NCI-H226 (cell line): ENCODE results near the gene PLXNB2.

Experiments
- DNase-seq: peaks from one replicate; pipeline ENCODE4 v3.0.0-alpha.2; 2015

The PLXNB2 gene

DNA sequence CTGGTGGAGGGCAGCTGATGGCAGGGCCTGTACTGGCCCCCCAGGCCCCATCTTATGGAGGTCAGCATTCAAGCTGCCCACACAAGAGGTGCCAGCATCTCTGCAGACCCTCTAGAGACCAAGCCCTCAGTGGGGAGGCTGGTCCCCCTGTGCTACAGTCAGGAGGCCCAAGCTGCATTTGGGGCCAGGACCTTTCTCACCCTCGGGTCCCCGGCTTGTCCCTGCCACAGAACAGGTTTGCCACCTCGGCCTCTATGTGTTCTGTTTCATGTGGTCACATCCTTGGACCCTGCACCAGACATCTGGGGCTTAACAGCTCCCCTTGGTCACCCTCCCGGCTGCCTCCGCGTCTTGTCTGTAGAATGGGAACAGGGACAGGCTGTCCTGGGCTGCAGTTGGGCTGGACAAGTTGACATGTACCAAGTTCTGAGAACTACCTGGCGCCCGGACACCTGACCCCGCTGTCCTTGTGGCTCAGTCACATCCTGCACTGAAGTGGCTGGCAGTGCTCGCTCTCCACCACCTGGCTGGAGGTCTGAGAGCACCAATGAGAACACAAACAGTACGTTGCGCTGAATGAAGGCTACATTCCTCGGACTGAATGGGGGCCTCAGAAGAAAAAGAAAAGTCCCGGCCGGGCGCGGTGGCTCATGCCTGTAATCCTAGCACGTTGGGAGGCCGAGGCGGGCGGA lies 2.7 kb upstream of the PLXNB2 start:
- DNase-seq: no peak

DNA sequence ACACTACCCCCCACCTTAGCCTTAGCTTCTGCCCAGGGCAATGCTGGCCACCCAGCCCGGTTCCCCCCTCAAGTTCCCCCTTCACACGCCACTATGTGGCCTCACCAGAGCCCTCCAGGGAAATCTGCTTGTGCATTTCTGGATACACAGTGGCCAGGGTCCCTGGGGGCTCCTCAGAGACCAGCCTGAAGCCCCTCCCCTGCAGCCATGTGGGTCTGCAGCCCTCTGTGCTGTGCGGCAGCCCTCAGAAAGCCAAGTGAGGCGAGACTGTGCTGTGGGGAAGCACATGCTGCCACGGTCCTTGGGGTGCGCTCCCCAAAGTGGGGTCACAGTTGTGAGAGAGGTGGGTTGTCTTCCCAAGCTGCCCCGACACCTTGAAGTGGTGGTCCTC lies 2.1 kb upstream of the PLXNB2 start:
- DNase-seq: no peak

DNA sequence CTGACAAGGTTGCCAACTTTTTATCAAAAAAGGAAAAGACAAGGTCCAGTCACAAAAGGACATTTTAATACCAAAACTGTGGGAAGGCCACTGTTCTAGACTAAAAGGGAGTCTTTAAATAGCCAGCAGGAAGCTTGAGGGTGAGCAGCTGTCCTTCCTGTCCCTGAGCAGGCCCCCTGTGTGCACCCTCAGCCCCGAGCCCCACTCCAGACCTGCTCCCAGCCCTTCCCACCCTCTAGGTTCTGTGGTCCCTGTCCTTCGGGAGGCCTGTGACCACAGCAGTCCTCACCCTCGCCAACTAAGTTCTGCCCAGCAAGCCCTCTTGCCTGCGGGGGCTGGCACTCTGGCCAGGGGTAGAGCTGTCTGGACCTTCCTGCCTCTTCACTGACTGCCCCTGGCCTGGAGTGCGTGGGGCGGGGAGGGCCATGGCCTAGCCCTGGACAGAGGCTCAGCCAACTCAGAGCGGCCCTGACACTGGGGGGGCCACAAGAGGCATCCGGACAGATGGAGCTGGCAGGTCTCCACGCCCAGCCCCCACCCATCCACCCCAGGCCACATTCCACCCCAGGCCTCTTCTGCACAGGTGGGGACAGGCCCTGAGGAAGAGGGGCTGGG lies 1.6 kb upstream of the PLXNB2 start:
- DNase-seq: no peak

DNA sequence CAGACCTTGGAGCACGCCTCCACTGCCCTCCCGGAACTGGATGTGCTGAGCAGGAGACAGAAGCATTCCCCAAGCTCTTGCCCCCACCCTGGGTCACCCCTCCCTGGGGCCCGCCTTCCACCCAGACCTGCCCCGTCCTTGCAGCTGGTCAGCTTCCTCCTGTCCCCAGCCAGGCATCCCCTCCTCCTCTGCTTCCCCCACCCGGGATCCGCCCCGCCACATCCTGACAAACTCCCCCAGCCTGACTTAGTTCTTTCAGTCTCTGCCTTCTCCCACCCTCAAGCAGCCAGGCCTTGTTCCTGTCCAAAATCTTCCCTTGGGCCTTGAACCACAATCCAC lies 1.1 kb upstream of the PLXNB2 start:
- DNase-seq: peak; percentile 12

DNA sequence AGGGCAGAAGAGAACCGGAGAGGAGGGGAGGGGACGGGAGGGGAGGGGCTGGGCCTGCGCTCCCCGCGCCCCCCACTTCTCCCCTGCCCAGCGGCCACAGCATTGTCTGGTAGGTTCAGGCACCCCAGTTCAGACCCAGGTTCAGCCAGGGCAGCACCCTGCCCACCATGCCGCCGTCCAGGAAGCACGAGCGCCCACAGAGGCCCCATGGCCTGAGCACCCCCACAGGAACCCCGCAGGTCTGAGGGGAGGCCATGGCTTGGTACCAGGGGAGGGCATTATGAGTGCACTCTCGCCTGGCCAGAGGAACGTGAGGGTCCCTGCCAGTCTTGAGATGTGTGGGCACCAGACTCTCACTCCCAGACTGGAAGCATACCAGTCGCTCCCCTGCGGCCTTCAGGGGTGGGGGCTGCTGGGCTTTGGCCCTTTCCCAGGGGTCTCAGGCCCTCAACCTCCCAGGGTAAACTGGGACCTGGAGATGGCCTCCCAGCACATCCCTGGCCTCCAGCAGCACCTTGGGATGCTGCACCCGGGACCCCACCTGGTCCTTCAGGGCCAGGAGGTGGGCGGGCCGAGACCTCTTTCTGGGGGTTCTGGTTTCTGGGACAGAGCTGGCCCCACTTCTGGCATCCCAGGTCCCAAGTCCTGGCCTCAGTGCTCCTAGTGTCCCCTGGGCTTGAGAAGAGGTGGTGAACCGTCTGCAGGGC lies 597 bp upstream of the PLXNB2 start:
- DNase-seq: no peak

DNA sequence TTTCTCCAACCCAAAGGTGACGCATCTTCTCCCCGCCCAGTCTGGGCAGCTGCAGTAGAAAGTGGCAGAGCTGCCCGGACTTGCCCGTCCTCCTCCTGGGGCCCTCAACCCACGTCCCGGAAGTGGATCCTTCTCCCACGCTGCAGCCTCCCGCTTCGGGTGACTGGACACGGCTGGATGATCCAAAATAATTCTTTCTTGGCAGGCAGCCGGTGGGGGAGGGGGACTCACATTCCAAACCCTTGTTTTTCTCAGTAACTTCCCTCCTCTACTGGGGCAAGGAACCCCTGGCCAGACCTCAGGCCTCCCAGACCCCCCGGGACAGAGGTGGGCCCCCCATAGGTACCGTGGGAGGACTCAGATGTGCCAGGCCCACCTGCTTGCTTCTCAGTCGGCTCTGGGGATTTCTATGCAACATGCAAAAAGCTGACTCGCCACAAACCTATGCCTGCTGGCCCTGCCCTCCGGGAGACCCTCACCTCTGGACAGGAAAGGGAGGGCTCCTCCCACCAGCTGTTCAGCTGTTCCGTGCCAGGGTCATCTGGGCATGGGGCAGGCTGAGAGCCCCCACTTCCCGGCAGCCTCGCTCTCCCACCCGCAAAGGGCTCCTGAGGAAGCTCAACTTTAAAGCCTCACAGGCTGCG lies 1.4 kb downstream of the PLXNB2 start:
- DNase-seq: peak; percentile 88

DNA sequence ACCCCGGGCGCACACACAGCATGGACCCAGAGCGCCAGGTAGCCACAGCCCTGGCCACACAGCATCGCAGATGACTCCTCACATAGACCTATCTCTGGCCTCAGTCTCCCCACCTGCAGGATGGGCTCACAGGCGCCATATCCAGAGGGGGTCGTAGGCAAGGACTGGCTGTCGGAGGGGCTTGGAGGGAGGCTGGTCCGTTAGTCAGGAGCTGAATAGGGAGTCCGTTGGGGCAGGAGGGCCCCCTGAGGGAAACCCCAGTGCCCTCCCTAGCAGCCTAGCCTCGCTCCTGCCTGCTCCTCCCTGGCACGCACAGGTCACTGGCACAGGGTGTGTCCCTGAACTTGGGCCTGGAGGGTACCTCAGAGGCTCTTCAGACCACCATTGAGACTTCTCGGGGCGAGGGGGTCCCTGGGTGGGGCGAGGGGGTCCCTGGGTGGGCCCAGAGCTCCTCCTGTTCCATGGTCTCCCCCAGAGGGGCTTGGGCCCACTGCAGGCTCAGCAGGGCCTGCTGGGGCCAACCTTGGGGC lies 2.0 kb downstream of the PLXNB2 start:
- DNase-seq: no peak

DNA sequence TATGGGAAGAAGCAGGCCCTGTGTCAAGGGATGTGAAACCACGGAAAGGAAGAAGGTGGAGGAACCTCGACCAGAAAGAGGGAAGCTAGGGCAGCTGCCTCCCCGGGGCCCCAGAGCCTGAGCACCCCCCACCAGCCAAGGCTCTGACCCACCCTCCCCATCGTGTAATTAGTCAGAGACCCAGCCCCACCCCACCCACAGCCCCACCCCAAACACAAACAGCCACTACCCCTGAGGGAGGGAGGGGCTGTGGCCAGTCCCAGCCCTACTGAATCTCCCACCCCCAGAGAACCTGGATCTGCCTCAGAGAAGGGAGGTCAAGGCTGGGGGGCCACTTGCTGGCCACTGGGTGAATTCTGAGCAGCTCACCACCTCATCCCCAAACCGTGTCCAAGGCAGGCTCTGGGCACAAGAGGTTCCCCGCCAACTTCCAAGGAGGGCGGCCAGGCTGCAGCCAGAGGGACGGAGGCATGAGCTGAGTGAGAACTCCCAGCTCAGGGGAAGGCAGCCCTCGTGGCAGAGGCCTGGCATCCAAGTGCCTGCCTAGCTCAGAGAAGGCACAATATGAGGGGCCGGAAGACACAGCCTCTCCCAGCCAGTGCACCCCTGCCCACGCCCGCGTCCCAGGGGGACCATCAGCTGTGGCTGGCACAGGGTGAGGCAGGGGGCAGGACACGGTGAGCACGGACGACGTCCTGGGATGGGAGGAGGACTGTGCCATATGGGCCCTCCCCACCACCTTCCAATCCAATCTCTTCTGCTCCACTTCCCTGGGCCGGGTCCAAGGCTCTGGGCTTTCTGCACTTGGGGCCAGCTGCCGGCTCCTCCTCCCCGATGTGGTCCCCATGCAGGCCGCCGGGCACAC lies 2.7 kb downstream of the PLXNB2 start:
- DNase-seq: peak; percentile 31

DNA sequence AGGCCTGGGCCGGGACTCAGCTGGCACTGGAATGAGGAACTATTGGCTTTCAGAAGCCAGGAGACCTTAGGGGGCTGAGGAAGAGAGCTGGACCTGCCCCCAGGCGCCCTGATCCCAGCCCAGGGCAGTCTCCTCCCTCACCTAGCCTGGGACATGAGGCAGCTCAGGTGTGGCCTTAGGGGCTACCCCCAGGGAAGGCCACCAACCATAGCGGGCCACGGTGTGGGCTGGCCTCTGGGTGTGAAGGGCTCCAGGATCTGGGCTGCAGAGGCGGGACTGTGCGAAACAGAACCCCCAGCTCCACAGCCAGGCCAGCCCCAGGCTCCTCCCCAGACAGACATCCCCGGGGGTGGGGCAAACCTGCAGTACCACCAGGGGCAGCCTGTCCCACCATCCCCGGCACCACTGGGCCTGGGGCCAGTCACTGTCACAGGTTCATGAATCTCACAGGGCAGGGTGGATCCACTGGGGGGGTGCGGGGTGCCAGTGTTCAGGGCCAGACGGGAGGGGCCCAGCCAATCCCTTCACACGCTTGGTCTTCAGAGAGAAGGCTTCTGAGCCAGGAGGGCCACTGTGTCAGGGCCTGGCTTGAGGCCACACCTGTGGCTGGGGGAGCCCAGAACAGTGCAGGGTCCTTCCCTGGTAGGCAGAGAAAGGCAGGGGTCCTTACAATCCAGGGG lies 3.5 kb downstream of the PLXNB2 start:
- DNase-seq: peak; percentile 51

DNA sequence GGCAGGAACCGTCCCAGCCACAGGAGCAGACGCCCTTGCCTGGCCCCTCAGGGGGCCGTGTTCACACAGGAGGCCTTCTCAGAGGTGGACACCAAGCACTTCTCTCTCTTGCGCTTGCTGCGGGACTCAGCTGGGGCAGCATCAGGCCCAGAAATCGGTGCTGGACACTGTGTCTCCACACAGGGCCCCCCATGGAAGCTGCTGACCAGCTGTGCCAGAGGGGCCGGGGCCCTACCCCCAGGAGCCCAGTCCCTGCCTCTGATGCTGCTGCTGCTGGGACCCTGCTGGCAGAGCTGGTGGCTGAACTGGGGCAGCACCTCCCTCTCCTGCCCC lies 4.0 kb downstream of the PLXNB2 start:
- DNase-seq: no peak

DNA sequence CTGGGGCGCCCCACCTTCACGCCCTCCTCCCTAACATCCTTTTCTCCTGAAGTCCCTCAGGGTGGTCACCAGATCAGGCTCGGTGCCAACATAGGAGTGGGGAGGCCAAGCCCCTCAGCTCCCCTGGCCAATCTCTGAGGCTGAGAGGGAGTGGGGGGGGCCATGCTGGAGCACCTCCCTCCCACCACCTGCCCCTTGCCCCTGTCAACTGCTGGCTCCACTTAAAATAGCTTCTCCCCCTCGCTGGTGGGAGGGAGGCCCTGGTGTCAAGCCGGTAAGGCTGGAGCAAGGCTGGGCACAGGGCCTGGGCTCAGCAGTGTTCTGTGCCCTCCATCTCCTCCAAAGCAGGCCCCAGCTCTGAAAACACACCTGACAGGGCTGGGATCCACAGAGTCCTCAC lies 4.9 kb downstream of the PLXNB2 start:
- peak; percentile 44 for DNase-seq

DNA sequence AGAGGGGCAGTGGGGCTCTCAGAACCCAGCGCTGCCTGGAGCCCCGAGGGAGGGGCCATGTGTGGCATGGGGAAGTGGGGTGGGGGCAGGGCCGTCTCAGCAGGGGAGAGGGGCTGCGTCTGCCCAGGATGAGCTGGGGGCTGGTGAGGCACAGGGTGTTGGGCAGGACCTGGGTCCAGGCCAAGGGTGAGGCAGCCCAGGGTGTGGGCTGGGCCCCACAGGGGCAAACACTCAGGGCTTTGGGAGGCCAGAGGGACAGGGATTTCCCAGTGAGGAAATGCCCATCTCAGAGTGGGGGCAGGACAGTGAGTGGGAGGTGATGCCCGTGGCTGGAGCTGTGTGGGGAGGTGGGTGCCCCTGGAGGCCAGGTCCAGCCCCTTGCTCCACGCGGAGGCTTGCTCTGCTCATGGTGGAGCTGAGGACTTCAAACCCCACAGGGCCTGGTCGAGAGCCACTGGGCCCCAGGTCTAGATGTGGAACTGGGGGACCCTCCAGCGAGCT lies 5.4 kb downstream of the PLXNB2 start:
- peak; percentile 79 for DNase-seq

DNA sequence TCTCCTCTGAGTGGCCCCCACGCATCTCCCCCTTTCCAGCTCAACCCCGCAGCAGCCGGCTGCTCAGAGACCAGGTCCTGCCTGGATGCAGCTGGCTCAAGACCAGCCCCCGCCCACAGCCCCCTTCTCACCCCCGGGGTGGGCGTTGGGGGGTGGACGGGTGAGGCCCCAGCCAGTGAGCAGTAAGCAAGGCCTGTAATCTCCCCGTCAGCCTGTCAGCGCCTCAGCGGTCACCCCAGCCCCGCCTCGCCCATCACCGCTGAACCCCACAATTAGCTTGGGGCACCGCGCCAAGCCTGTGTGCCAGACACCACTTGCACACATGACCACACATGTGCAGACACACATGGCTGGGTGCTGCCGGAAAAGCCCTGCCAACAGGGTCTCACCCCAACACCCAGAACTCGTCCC lies 5.9 kb downstream of the PLXNB2 start:
- peak; percentile 69 for DNase-seq

DNA sequence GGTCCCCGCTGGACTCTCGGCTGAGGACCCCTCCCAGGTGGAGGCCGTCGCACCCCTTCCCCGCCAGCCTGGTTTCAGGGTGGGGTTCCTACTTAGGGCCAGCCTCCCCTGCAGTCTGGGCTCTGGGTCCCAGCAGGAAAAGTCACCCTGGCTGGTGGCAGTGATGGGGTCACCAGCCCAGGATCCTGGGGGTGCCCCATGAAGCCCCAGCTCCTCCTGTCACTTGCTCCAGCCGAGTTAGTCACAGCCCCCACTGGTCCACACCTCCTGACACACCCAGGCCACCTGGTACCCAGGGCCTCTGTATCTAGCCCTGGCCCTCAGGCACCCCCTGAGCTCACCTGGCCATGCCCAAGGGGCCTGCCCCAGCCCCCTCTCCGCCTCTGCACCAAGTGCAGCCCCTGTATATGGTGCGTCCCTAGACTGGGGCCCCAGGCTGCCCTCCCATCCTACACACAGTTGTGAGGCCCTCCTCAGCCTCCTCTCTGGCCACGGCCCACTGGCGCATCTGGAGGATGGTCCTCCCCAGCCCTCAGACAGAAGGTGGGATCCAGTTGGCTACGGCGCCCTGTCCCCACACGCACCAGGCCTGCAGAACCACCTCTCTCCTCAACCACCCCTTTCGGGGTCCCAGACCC lies 6.7 kb downstream of the PLXNB2 start:
- no peak for DNase-seq

DNA sequence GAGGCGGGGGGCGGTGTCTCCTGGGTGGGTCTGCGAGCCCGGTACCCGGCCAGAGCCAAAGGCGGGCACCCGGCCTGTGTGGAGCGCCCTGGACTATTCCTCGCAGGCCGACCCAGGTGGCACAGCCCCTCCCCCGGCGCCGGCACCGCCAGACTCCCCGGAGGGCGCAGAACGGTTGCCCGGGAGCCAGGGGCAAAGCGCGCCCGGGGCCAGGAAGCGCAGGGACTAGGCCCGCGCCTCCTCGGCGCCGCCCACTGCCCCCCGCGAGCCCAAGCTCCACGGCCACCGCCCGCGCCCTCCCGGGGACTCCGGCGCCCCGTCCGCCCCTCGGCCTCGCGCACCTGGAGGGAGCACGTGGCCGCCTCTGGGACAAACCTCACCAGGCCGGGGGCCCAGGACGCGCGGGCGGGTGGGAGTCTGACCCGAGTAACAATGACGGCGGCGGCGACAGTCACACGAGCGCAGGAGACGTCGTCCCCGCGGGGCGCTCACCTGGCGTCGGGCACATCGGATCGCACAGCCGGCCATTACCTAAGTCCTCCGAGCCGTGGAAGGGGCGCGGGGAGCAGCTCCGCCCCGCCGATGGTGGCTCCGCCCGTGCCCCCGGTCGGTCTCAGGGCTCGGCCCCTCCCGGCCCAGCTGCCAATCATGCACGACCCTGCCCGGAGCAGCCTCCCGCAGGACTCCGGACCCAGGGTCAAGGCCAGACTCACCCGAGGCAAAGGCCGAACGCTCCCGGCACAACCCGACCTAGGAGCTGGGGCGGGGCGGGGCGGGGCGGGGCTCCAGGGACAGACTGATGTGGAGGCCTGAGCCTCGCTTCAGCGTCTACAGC lies 7.4 kb downstream of the PLXNB2 start:
- DNase-seq: peak; percentile 26

DNA sequence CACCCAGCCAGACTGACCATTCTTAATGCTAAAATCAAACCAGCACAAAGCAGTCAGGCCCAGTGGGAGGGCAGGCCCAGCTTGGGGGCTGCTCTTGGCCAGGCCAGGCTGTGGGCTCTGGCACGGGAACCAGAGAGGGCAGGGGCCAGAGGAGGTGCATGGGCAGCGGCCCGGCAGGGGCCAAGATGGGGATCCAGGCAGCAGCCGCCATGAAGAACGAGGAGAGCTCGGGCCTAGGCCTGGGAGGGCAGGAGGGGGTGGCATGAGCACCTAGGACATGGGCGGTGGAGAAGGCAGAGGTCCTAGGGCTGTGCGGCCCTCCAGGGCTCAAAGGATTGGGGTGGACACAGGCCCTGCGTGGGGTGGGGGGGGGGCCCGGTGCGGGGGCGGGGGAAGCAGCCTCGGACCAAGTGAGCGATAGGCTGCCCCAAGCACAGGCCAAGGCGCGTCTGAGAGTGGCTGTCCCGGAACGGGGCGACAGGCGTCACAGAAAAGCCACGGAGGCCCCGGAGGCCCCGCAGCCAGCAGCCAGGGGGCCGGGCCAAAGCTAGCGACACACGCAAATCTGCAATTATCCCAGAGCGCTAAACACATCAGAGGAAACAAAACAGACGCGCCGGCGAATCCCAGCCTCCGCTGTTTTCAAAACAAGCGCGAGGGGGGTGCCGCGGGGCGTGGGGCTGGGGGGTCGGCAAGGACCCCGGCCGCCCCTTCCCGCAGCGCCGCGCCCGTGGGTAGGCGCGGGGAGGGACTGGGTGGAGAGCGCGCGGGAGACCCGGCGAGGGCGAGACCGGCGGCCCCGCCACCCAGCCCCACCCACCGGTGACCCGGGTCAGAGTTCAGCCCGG lies 8.3 kb downstream of the PLXNB2 start:
- no peak for DNase-seq

DNA sequence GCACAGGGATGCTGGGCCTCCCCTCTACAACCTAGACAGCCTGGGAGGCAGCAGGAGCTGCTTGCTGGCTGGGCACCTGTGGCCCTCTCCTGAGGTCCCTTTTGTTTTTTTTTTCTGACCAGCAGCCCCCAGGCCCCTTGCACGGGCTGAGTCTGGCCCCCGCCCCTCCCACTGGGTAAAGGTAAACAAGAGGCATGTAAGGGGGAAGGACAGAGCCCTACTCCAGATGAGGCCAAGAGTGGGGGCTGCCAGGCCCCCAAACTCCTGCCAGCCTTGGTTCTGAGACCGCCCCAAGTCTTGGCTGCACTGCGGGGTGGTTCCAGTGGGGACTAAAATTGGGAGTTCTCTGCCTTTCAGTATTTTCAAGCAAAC lies 9.2 kb downstream of the PLXNB2 start:
- DNase-seq: no peak

DNA sequence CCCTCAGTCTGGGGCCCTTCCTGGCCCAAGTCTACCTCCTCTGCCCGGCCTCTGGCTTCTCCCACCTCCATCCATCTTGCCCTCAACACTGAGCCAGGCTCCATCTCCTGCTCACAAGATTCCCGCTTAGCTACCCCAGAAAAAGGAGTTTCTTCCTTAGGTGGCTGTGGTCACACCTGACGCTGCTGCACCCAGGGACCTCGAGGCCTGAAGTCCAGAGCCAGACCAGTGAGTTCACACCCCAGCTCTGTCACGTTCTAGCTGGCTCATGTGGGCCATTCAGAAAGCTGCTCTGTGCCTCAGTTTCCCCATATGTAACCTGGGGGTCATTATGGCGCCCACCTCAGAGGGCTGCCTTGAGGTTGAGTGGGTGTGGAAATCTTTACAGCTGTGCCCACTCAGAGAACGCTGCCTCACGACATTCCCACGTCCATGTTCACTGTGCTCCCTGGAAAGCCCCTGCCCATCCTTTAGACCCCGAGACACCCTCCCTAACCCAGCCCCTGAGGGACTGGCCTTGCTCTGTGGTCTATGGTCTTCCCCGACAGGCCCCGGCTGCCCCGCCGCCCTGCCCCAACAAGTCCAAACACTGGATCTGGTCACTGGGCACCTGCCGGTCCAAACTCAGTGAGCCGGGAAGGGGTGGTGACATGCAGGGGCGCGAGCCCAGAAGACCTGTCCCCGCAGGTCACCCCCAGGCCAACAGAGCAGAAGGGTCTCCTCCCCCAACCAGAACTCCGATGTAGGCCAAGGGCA lies 9.8 kb downstream of the PLXNB2 start:
- DNase-seq: no peak
